NOMO-1 treated with DMSO at 0.1 percent for 48 hours (cell line): ENCODE measurements around the gene SERAC1.
"Not testable (repeated sequence)": the region's sequence is repeated elsewhere in the genome, so short reads cannot be mapped to it uniquely, and the experiment has no call there.

Experiments
- DNase-seq: peaks from one replicate; lab custom pipeline; 2025; ENCODE audit not compliant: unreplicated experiment; lab: John Stamatoyannopoulos, UW

Gene SERAC1

GRCh38 chr6:158168040-158168289 lies at the start of gene SERAC1:
Gene SERAC1, minus strand, starts transcription at chr6:158168262. Its CDS starts 9,899 bp downstream, at chr6:158158363.
- no peak for DNase-seq

- peak; percentile 75 for DNase-seq
These were observed 46.0 kb upstream of the SERAC1 start for GRCh38 chr6:158213925-158214674.

GRCh38 chr6:158211273-158212055 lies 43.4 kb upstream of the SERAC1 start:
- no peak for DNase-seq

- not testable (repeated sequence) for DNase-seq
These were observed 41.7 kb upstream of the SERAC1 start for GRCh38 chr6:158209582-158210333.

GRCh38 chr6:158208226-158209030 lies 40.4 kb upstream of the SERAC1 start:
- DNase-seq = not testable (repeated sequence)

GRCh38 chr6:158207422-158207788 lies 39.3 kb upstream of the SERAC1 start:
- DNase-seq = no peak

GRCh38 chr6:158206740-158207421 lies 38.8 kb upstream of the SERAC1 start:
- DNase-seq = no peak

- no peak for DNase-seq
These were observed 37.3 kb upstream of the SERAC1 start for GRCh38 chr6:158205169-158205944.

GRCh38 chr6:158198461-158198860 lies 30.4 kb upstream of the SERAC1 start:
- DNase-seq = no peak

- no peak for DNase-seq
These were observed 26.6 kb upstream of the SERAC1 start for GRCh38 chr6:158194487-158195280.

- DNase-seq = peak; percentile 50
These were observed 23.7 kb upstream of the SERAC1 start for GRCh38 chr6:158191761-158192160.

- DNase-seq = no peak
These were observed 23.0 kb upstream of the SERAC1 start for GRCh38 chr6:158191032-158191431.

GRCh38 chr6:158188591-158188990 lies 20.5 kb upstream of the SERAC1 start:
- no peak for DNase-seq

GRCh38 chr6:158185729-158186456 lies 17.8 kb upstream of the SERAC1 start:
- DNase-seq = no peak

GRCh38 chr6:158184608-158185007 lies 16.5 kb upstream of the SERAC1 start:
- DNase-seq = no peak

GRCh38 chr6:158183174-158183972 lies 15.3 kb upstream of the SERAC1 start:
- not testable (repeated sequence) for DNase-seq

GRCh38 chr6:158177712-158178111 lies 9.7 kb upstream of the SERAC1 start:
- not testable (repeated sequence) for DNase-seq
